Suprapubic skin (tissue), 3 donors: ENCODE measurements around the gene ANKH.

Source experiments
- CTCF ChIP-seq, 2 donors: fragments of 200-600 bp in 1 of 2; fragments of 450-650 bp in 1 of 2; sonication (generic) in 1 of 2; IDR thresholded peaks; one replicate each; pipeline ENCODE4 v1.5.1; 2016 to 2019; ENCODE audit warnings: antibody characterized with exemption in 2 of 2, mild to moderate bottlenecking in 1 of 2, moderate library complexity in 1 of 2
- EP300 ChIP-seq: sonication (generic); formaldehyde crosslinking; IDR thresholded peaks from one replicate; pipeline ENCODE4 v1.6.1; 2017; ENCODE audit warnings: antibody characterized with exemption
- POLR2A ChIP-seq, 2 donors: fragments of 450-650 bp; IDR thresholded peaks; one replicate each; pipeline ENCODE4 v1.6.1; 2017; ENCODE audit warnings: antibody characterized with exemption in 2 of 2, mild to moderate bottlenecking in 2 of 2, moderate library complexity in 2 of 2

- TF ChIP-seq CTCF (IDR thresholded peaks at IDR 0.05) (no peak), POLR2A (IDR thresholded peaks at IDR 0.05) (no peak), EP300 (no peak)
Observed at GRCh38 chr5:14913096-14913495, 41.5 kb upstream of the ANKH start.
